ENCODE measurements around the gene ERCC2.

DNA sequence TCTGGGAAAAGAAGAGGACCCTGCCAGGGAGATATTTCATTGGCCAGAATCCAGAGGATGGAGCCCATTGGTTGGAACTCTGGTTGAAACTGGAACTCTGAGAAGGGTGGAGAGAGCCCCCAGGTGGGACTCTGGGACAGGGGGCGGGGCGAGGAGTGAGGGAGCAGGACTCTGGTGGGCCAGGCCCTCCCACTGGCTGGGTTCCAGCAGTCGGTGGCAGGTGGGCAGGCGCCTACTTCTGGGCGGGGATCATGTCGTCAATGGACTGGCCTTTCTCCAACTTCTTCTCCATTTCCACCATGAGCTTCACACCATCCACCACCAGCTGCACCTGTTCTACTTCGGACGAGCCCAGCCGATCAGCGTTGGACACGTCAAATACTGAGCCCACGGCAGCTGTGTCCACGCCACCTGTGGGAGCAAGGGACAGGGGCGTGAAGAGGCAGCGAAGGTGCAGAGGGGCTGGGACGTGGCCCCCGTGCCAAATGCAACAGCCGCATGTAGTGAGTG, 63.8 kb downstream of the ERCC2 start:
- TF ChIP-seq, protein P1, sequence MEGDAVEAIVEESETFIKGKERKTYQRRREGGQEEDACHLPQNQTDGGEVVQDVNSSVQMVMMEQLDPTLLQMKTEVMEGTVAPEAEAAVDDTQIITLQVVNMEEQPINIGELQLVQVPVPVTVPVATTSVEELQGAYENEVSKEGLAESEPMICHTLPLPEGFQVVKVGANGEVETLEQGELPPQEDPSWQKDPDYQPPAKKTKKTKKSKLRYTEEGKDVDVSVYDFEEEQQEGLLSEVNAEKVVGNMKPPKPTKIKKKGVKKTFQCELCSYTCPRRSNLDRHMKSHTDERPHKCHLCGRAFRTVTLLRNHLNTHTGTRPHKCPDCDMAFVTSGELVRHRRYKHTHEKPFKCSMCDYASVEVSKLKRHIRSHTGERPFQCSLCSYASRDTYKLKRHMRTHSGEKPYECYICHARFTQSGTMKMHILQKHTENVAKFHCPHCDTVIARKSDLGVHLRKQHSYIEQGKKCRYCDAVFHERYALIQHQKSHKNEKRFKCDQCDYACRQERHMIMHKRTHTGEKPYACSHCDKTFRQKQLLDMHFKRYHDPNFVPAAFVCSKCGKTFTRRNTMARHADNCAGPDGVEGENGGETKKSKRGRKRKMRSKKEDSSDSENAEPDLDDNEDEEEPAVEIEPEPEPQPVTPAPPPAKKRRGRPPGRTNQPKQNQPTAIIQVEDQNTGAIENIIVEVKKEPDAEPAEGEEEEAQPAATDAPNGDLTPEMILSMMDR (optimal IDR thresholded peaks at IDR 0.05 in 1 of 3, IDR thresholded peaks at IDR 0.05 in 1 of 3, conservative IDR thresholded peaks at IDR 0.05 in 1 of 3; ENCODE audit: extremely low read depth in 1 of 3, insufficient read depth in 2 of 3, low read length in 3 of 3) = no peak
- no peak for TF ChIP-seq EZH2 (IDR thresholded peaks at IDR 0.05; ENCODE audit: low read length)

Data from keratinocyte (primary cell).